ENCODE measurements around the gene STMND1.

GRCh38 chr6:17149571-17149970 is 47.7 kb downstream of the STMND1 start:
- TF ChIP-seq, protein P1, sequence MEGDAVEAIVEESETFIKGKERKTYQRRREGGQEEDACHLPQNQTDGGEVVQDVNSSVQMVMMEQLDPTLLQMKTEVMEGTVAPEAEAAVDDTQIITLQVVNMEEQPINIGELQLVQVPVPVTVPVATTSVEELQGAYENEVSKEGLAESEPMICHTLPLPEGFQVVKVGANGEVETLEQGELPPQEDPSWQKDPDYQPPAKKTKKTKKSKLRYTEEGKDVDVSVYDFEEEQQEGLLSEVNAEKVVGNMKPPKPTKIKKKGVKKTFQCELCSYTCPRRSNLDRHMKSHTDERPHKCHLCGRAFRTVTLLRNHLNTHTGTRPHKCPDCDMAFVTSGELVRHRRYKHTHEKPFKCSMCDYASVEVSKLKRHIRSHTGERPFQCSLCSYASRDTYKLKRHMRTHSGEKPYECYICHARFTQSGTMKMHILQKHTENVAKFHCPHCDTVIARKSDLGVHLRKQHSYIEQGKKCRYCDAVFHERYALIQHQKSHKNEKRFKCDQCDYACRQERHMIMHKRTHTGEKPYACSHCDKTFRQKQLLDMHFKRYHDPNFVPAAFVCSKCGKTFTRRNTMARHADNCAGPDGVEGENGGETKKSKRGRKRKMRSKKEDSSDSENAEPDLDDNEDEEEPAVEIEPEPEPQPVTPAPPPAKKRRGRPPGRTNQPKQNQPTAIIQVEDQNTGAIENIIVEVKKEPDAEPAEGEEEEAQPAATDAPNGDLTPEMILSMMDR (IDR thresholded peaks at IDR 0.05): no peak
- no peak for TF ChIP-seq POLR2A (IDR thresholded peaks at IDR 0.05)
